ENCODE measurements around the gene JADE2.

GRCh38 chr5:134549714-134550113 lies 24.2 kb downstream of the JADE2 start:
- TF ChIP-seq, protein P1, sequence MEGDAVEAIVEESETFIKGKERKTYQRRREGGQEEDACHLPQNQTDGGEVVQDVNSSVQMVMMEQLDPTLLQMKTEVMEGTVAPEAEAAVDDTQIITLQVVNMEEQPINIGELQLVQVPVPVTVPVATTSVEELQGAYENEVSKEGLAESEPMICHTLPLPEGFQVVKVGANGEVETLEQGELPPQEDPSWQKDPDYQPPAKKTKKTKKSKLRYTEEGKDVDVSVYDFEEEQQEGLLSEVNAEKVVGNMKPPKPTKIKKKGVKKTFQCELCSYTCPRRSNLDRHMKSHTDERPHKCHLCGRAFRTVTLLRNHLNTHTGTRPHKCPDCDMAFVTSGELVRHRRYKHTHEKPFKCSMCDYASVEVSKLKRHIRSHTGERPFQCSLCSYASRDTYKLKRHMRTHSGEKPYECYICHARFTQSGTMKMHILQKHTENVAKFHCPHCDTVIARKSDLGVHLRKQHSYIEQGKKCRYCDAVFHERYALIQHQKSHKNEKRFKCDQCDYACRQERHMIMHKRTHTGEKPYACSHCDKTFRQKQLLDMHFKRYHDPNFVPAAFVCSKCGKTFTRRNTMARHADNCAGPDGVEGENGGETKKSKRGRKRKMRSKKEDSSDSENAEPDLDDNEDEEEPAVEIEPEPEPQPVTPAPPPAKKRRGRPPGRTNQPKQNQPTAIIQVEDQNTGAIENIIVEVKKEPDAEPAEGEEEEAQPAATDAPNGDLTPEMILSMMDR (IDR thresholded peaks at IDR 0.05): no peak
- TF ChIP-seq POLR2A (IDR thresholded peaks at IDR 0.05): no peak

All from right lobe of liver (tissue), 4 donors.